Hepatocyte (in vitro differentiated cells): Measurements from ENCODE around the gene HNRNPH3.

Experiments
- CTCF ChIP-seq: fragments of 200-600 bp; sonication (generic); IDR thresholded peaks from 2 replicates; pipeline ENCODE4 v1.5.1; 2016; ENCODE audit warnings: antibody characterized with exemption, mild to moderate bottlenecking; ENCODE audit not compliant: poor library complexity
- EZH2 ChIP-seq: fragments of 200-600 bp; sonication (generic); IDR thresholded peaks from 2 replicates; pipeline ENCODE4 v1.6.1; 2016; ENCODE audit warnings: antibody characterized with exemption, mild to moderate bottlenecking, borderline replicate concordance
- EZH2phosphoT487 ChIP-seq: fragments of 200-600 bp; sonication (generic); IDR thresholded peaks from one replicate; pipeline ENCODE4 v1.6.1; 2018; ENCODE audit warnings: antibody characterized with exemption, mild to moderate bottlenecking, low read depth, moderate library complexity; ENCODE audit not compliant: unreplicated experiment, severe bottlenecking

- TF ChIP-seq EZH2 (no peak), CTCF (no peak), EZH2phosphoT487 (no peak)
Observed at GRCh38 chr10:68371604-68372003, 39.7 kb downstream of the HNRNPH3 start.
